Glutamatergic neuron (in vitro differentiated cells): ENCODE data around the gene NEK8. TPM values are rescaled to one million over a fixed set of nuclear protein-coding genes. Genes with fewer than 3 reads are reported as not detected.

Source experiments
- DNase-seq: peaks from one replicate; pipeline ENCODE4 v3.0.0; 2022
- H3K27ac Mint-ChIP-seq: one replicate; pipeline ENCODE4 v1.8.0; 2020; ENCODE audit warnings: mild to moderate bottlenecking, mixed read lengths, inconsistent platforms; ENCODE audit not compliant: unreplicated experiment
- H3K27me3 Mint-ChIP-seq: one replicate; pipeline ENCODE4 v1.8.0; 2020; ENCODE audit warnings: mild to moderate bottlenecking, moderate library complexity, mixed read lengths, inconsistent platforms; ENCODE audit not compliant: unreplicated experiment
- H3K36me3 Mint-ChIP-seq: one replicate; pipeline ENCODE4 v1.8.0; 2020; ENCODE audit warnings: mild to moderate bottlenecking, mixed read lengths, inconsistent platforms; ENCODE audit not compliant: unreplicated experiment
- H3K4me1 Mint-ChIP-seq: one replicate; pipeline ENCODE4 v1.8.0; 2020; ENCODE audit warnings: mild to moderate bottlenecking, low read depth, mixed read lengths, inconsistent platforms; ENCODE audit not compliant: unreplicated experiment
- H3K4me3 Mint-ChIP-seq: one replicate; pipeline ENCODE4 v1.8.0; 2020; ENCODE audit warnings: mild to moderate bottlenecking, mixed read lengths, inconsistent platforms; ENCODE audit not compliant: unreplicated experiment
- H3K9me3 Mint-ChIP-seq: one replicate; pipeline ENCODE4 v1.8.0; 2020; ENCODE audit warnings: mild to moderate bottlenecking, moderate library complexity, mixed read lengths, inconsistent platforms; ENCODE audit not compliant: unreplicated experiment
- CTCF ChIP-seq: fragments of 200-600 bp; sonication (generic); IDR thresholded peaks from one replicate; pipeline ENCODE4 v1.5.0; 2021; ENCODE audit not compliant: partially characterized antibody, unreplicated experiment
- total RNA-seq: library from RNA; stranded (reverse); fragmentation: NEBNext Ultra II Directional; extraction: Animal tissue kit (Norgen Biotek cat#: 25700); gene quantifications from one replicate; pipeline ENCODE4 v1.2.1, GENCODE V29; 2021; ENCODE audit not compliant: unreplicated experiment

The NEK8 gene
- total RNA-seq, 1 donor from 2014 or later: 5.9 TPM

- H3K27ac Mint-ChIP-seq: no peak overlapping the region
- peaks cover 7% of the 10 kb centered on the region for H3K27me3 Mint-ChIP-seq
- H3K9me3 Mint-ChIP-seq: peaks cover 17% of the 10 kb centered on the region
- no peak for TF ChIP-seq CTCF
- peaks cover 3% of the 10 kb centered on the region for H3K4me1 Mint-ChIP-seq
- peaks cover 8% of the 10 kb centered on the region for H3K36me3 Mint-ChIP-seq
- no peak for DNase-seq
- no peak overlapping the region for H3K4me3 Mint-ChIP-seq
Observed at GRCh38 chr17:28755486-28755885, 26.9 kb downstream of the NEK8 start.

- DNase-seq: no peak
- H3K9me3 Mint-ChIP-seq: peaks cover 17% of the 10 kb centered on the region
- no peaks in the 10 kb centered on the region for H3K4me1 Mint-ChIP-seq
- TF ChIP-seq CTCF: no peak
- H3K36me3 Mint-ChIP-seq: peaks cover 8% of the 10 kb centered on the region
- H3K27ac Mint-ChIP-seq: no peak overlapping the region
- no peak overlapping the region for H3K4me3 Mint-ChIP-seq
- peaks cover 5% of the 10 kb centered on the region for H3K27me3 Mint-ChIP-seq
Observed at GRCh38 chr17:28756049-28756804, 27.6 kb downstream of the NEK8 start.

GRCh38 chr17:28758411-28759121, 30.0 kb downstream of the NEK8 start:
- Mint-ChIP-seq H3K27me3 (peaks cover 4% of the 10 kb centered on the region), H3K9me3 (peaks cover 17% of the 10 kb centered on the region), H3K27ac (no peak overlapping the region), H3K4me1 (no peaks in the 10 kb centered on the region), H3K36me3 (peaks cover 8% of the 10 kb centered on the region), H3K4me3 (no peak overlapping the region)
- TF ChIP-seq CTCF: no peak
- DNase-seq: no peak

GRCh38 chr17:28759256-28759865, 30.8 kb downstream of the NEK8 start:
- Mint-ChIP-seq H3K4me1 (no peaks in the 10 kb centered on the region), H3K36me3 (peaks cover 8% of the 10 kb centered on the region), H3K27me3 (peaks cover 3% of the 10 kb centered on the region), H3K27ac (no peak overlapping the region), H3K9me3 (peaks cover 16% of the 10 kb centered on the region), H3K4me3 (no peak overlapping the region)
- DNase-seq: no peak
- no peak for TF ChIP-seq CTCF
